Cardiac muscle cell (in vitro differentiated cells and primary cell): ENCODE measurements around the gene CCL4L2. TPM values are rescaled to one million over a fixed set of nuclear protein-coding genes. Genes with fewer than 3 reads are reported as not detected.
"Not testable (repeated sequence)": the region's sequence is repeated elsewhere in the genome, so short reads cannot be mapped to it uniquely, and the experiment has no call there.

ENCODE experiments used
- DNase-seq, 2 donors: peaks; one replicate each; pipeline versions ENCODE4 v3.0.0 to v3.0.0-alpha.2; 2010 to 2017; ENCODE audit warnings: low read depth in 1 of 2, low spot score in 1 of 2
- H3K27ac ChIP-seq: fragments of 200-600 bp; sonication (generic); 2 replicates; pipeline ENCODE4 v1.5.1; 2016
- H3K27me3 ChIP-seq: fragments of 200-600 bp; sonication (generic); 2 replicates; pipeline ENCODE4 v1.6.0; 2016; ENCODE audit warnings: control low read depth
- H3K36me3 ChIP-seq: fragments of 200-600 bp; sonication (generic); 2 replicates; pipeline ENCODE4 v1.5.1; 2016; ENCODE audit warnings: control low read depth
- H3K4me1 ChIP-seq: fragments of 200-600 bp; sonication (generic); 2 replicates; pipeline ENCODE4 v1.8.1; 2017; ENCODE audit warnings: low read depth, mild to moderate bottlenecking, mixed run types
- H3K4me3 ChIP-seq: fragments of 200-600 bp; sonication (generic); 2 replicates; pipeline ENCODE4 v1.5.1; 2016; ENCODE audit warnings: mild to moderate bottlenecking
- H3K9me3 ChIP-seq: fragments of 200-600 bp; sonication (generic); 2 replicates; pipeline ENCODE4 v1.5.1; 2017; ENCODE audit warnings: low read depth, mild to moderate bottlenecking, control low read depth
- polyA plus RNA-seq: library from polyadenylated mRNA; unstranded; fragments of >200 nt; fragmentation: Nextera tagmentation; extraction: Ambion mirVana; gene quantifications from 2 replicates; pipeline ENCODE4 v1.2.1, GENCODE V29; 2016
- total RNA-seq: library from RNA; depleted of rRNA; stranded (reverse); fragments of >200 nt; gene quantifications from 2 replicates; pipeline ENCODE4 v1.2.3, GENCODE V29; 2016
- TF ChIP-seq, protein P1 (sequence below): IDR thresholded peaks from 2 replicates; pipeline ENCODE4 v1.5.1; 2012; ENCODE audit warnings: low read depth, mild to moderate bottlenecking, low read length

Gene CCL4L2
- total and polyA plus RNA-seq, 2 experiments from 2014 or later, result 0.21 TPM; not detected in 1

DNA sequence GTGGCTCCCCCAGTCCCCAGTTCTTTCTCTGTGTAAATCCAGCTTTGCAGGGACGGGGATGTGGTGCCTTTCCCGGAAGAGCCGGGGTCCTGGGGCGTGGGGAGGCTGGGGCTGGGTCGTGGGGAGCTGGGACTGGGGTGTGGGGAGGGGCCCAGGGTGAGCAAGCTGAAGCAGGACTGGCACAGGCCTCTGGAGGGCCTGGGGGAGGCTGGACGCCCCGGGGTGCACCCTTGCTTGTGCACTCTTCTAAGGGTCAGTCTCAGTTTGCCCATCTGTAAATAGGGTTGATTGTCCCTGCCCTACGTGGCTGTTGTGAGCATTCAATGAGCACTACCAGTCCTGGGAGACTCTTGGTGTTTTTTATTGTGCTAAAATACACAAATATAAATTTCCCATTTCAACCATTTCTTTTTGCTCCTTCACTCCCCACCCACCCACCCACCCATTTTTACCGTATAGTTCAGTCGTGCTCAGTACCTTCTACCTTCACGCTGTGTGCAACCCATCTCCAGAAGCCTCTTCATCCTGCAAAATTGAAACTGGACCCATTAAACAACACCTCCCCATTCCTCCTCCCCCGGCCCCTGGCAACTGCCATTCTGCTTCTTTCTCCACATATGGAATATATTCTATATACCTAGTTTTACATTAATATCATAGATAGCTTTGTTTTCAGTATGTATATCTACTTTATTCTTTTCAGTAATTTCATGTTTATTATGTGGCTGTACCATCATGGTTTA is 26.7 kb upstream of the CCL4L2 start:
- no peaks in the 10 kb centered on the region for H3K9me3 ChIP-seq
- no peaks in the 10 kb centered on the region for H3K36me3 ChIP-seq
- H3K27me3 ChIP-seq, result peaks cover 73% of the 10 kb centered on the region
- no peaks in the 10 kb centered on the region for H3K4me1 ChIP-seq
- no peak overlapping the region for H3K27ac ChIP-seq
- no peak overlapping the region for H3K4me3 ChIP-seq
- no peak for DNase-seq
- TF ChIP-seq, protein P1, sequence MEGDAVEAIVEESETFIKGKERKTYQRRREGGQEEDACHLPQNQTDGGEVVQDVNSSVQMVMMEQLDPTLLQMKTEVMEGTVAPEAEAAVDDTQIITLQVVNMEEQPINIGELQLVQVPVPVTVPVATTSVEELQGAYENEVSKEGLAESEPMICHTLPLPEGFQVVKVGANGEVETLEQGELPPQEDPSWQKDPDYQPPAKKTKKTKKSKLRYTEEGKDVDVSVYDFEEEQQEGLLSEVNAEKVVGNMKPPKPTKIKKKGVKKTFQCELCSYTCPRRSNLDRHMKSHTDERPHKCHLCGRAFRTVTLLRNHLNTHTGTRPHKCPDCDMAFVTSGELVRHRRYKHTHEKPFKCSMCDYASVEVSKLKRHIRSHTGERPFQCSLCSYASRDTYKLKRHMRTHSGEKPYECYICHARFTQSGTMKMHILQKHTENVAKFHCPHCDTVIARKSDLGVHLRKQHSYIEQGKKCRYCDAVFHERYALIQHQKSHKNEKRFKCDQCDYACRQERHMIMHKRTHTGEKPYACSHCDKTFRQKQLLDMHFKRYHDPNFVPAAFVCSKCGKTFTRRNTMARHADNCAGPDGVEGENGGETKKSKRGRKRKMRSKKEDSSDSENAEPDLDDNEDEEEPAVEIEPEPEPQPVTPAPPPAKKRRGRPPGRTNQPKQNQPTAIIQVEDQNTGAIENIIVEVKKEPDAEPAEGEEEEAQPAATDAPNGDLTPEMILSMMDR, result no peak

DNA sequence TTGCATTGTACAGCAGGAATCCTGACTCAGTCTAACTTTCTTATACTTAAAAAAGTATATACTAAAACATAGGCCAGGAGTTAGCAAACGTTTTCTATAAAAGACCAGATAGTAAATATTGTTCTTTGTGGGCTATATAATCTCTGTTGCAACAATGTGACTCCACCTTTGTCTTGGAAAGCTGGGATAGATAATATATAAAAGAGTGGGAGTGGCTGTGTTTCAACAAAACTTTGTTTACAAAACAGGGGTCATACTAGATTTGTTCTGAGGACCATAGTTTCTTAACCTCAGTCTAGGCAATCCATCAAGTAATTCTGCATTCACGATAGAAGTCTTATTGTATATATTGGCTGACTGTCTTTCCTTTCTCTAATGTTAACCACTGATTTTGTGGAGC is 25.4 kb upstream of the CCL4L2 start:
- no peaks in the 10 kb centered on the region for H3K36me3 ChIP-seq
- H3K27me3 ChIP-seq, result peaks cover 73% of the 10 kb centered on the region
- H3K4me1 ChIP-seq, result no peaks in the 10 kb centered on the region
- H3K9me3 ChIP-seq, result no peaks in the 10 kb centered on the region
- no peak overlapping the region for H3K4me3 ChIP-seq
- DNase-seq, result no peak
- TF ChIP-seq, protein P1, result no peak
- H3K27ac ChIP-seq, result no peak overlapping the region

DNA sequence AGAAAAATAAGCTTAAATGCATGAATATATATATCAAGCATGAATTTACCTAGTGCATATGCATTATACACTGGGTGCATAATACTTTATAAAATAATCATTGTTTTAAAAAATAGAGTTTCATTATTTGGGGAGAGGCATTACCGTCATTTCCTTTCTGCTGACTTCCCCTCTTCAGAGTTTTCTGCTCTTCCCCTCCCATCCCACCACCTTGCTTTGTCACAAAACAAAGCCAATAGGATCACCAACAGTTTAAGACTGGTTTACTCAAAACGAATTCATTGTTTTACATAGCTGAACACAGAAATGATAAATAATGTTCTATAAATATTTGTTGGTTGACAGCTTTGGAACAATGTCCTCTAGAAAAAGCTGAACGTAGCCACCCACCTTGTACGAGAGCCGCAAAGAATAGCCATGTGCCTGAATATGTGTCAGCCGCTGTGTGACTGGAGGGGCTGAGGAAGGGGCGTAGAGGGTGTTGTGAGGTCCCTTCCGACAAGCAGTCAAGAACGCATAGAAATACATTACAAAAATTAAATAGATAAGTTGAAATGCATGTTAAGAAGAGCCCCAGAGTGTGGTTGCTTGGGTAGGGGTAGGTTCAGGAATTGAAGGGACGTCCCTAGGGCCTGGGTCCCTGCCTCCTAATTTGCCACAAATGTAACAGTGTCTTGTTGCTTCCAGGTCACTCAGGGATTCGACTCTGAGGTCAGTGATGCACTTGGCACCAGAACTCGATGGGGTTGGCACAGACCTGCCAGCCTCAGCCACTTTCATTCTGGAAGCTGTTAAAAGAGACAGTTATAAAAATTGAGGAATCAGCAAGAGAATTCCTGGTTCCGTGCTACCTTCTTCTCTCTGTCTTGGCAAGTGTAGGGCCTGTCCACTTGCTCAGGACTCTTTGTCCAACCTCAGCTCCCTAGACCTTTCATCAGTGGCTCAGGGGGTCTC is 23.8 kb upstream of the CCL4L2 start:
- H3K36me3 ChIP-seq, H3K9me3 ChIP-seq, DNase-seq: not testable (repeated sequence)

DNA sequence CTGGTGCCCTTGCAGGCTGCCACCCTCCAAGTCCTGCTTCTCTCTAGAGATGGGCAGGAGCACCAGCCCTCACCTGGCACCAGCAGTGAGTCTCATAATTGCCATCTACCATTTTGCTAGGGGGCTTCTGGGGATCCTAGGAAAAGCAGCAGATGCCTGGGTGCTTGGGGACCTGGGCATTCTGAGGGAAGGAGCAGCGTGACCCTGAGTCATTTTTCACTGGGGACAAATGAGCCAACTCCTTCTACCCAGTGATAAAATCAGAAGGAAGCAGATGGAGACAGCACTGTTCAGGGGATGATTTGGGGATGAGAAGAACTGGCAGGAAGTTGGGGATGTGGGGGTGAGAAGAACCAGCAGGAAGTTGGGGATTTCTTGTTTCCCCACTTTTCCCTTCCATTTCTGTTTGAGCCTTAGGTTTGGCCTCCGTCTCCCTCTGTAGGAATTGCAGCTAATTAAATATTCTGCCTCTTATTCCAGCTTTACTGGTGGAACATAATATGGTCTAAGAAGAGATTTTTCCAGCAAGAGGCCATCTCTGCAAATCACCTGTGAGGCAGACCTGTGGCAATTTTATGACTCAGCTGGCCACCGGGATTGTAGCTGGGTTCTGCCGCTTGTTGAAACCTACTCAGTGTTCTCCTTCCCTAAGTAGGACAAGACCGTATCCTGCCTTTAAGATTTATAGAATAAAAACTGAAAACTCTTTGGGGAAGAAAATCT is 22.8 kb upstream of the CCL4L2 start:
- H3K4me1 ChIP-seq, DNase-seq, H3K4me3 ChIP-seq, H3K9me3 ChIP-seq, H3K36me3 ChIP-seq, H3K27ac ChIP-seq: not testable (repeated sequence)
- H3K27me3 ChIP-seq, result peaks cover 50% of the 10 kb centered on the region

More for the DNA sequence above, 23.8 kb upstream of the CCL4L2 start:
- H3K27ac ChIP-seq, H3K4me1 ChIP-seq, H3K4me3 ChIP-seq: not testable (repeated sequence)
- peaks cover 60% of the 10 kb centered on the region for H3K27me3 ChIP-seq

DNA sequence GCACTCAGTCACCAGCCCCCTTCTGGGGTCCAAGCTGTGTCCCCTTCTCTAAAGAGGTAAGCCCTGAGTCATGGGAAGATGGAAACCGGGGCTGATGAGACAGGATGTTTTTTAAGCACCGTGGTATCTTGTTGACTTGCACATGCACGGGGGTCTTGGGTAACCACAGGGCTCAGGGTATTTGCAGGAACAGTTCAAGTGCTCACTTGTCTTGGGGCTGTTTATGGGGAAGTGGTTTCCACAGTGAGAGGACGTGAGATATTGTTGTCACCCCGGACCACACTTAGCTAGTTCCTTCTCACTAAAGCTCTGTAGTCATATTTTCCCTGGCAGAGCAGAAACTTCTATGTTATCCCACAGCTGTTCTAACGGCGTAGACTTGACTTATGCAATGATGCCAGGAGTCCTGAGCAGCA is 22.0 kb upstream of the CCL4L2 start:
- Histone ChIP-seq H3K4me1 (no peaks in the 10 kb centered on the region), H3K9me3 (no peaks in the 10 kb centered on the region)
- DNase-seq, result peak in 1 of 2 donors; percentile 25

DNA sequence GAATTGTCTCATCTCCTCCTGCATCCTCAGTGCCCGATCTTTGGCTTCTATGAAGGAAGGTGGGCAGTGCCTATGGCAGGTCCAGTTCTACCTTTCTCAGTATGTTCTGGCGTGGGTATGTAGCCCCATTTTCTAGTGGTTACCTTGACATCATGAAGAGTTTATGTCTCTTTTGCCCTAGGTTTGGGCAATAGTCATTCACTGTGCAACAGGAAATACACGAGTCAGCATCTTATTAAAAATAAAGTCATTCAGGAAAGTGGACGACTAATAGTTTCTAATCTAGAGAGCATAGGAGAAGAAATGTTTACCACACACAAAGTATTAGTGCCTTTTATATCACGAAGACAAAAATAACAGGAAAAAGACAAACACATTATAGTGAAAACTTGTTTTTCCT is 20.9 kb upstream of the CCL4L2 start:
- peaks cover 39% of the 10 kb centered on the region for H3K27me3 ChIP-seq
- H3K36me3 ChIP-seq, H3K4me3 ChIP-seq, H3K9me3 ChIP-seq, H3K27ac ChIP-seq, DNase-seq, H3K4me1 ChIP-seq: not testable (repeated sequence)

More for the DNA sequence above, 22.0 kb upstream of the CCL4L2 start:
- TF ChIP-seq, protein P1, result no peak
- peaks cover 49% of the 10 kb centered on the region for H3K27me3 ChIP-seq
- H3K27ac ChIP-seq, result no peak overlapping the region
- H3K4me3 ChIP-seq, result no peak overlapping the region
- H3K36me3 ChIP-seq, result no peaks in the 10 kb centered on the region

DNA sequence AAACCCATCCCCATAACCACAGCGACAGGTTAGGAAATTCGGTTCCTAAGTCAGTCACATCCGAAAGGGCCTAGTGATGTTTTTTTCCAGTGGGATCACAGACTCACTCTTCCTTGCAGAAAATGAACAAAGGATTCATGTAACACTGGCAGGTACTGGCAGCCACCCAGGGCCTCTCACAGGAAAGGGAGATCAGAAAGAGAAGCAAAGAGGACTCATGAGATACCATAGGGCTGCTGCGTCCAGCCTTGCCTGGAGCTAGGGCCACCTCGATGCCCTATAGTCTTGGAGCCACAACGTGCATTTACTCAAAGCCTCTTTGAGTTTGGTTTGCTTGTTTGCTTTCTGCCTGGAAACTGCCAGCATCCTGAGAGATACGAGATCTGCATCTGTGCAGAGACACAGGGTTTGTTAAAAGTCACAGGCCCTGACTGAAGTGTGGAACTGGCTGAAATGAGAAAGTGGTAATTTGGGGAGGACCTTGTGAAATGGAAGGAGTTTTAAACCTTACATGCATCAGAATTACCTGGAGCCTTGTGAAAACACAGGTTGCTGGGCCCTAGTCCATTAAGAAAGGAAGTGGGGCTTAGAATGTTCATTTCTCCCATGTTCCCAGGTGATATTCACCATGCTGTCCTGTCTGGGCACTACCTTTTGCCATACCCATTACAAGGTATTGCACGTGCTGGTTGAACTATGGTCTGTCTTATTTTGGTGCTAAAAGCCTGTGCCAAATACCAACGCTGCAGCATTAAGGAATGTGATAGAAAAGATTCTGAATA is 20.1 kb upstream of the CCL4L2 start:
- peaks cover 37% of the 10 kb centered on the region for H3K27me3 ChIP-seq
- H3K4me1 ChIP-seq, H3K4me3 ChIP-seq, DNase-seq, H3K27ac ChIP-seq, H3K36me3 ChIP-seq, H3K9me3 ChIP-seq: not testable (repeated sequence)
